ENCODE measurements around the gene SNTG2.
"Not testable (repeated sequence)": the region's sequence is repeated elsewhere in the genome, so short reads cannot be mapped to it uniquely, and the experiment has no call there.

Gene SNTG2

DNA sequence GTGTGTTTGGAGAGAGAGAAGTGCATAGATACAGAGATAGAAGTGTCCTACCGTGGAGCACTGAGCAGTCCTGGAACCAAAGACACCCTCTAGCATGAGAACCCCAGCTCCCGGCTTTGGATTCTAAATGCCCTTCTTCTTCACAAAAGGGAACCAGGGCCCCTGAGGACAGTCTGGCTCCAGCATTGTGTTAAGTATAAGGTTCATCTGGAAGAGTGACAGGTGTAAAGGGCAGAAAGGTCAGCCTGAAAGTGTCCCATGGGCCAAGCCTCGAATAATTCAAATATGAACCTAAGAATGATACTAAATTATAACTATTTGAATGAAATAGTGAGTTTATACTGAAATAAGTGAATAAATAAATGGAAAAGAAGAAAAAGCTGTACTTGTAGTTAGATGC, 109.7 kb downstream of the SNTG2 start:
- no peak for DNase-seq

DNA sequence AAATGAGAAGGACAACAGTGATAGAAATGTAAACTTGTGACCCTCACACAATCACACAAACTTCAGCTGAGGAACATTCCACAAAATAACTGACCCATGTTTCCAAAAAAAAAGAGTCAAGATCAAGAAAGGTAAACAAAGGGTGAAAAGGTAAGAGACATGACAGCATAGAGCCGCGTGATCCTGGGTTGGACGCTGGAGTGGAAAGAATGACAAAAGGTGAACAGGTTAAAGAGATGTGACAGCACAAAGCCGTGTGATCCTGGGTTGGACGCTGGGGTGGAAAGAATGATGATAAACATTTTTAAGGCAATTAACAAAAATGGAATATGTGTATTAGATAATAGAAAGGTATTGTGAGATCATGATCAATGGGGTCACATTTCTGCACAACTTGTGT, 110.3 kb downstream of the SNTG2 start:
- no peak for DNase-seq

DNA sequence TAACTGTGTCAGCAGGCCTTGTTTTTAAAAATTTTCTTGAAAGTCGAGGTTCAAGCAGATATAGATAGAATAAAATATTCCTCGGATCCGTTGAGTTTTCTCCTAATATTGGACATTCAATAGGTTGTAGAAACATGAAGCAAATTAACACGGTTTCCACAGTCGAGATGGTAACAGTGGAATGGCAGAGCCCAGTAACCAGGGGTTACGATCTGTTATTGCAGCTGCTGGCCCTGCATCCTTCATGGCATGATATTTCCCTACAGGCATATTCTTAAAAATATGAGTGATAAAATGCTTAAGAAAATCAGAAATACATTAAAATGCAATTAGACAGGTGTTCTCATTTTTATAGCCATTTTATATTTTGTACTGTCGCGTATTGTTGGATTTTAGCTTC, 117.6 kb downstream of the SNTG2 start:
- no peak for DNase-seq

DNA sequence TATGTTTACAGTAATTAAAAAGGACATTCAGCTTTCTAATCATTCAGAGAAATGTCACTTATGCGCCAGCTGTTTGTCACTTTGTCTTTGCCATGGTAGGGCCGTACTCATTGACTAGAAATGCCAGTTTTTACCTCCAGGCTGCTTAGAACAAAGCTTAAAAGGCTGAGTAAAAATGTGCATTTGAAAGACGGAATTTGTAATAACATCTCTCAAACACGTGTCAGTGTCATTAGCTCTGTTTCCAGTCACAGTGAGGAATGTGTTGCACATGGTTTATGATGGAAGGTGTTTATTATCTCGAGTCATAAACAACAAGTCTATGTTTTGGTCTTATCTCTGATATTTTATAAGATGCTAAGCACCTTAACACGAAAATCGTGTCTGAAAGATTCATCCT, 118.2 kb downstream of the SNTG2 start:
- DNase-seq, result no peak

DNA sequence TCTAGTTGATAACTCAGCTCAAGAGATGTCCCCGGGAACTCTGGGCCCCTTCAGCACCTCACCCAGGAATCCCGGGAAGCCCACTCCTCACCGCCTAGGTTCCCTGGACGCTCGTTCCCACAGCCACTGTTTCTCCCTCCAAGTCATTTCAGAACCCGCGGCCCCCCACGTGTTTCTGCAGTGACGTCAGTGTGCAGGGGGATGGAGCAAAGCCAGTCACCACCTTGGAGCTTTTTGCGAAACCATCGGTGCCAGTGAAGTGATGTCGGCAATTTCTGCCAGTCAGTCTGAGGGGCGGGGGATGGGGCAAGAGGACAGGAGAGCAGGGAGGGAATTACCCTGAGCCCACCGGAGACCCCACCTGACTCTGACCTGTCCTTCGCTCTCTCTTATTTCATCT, 119.2 kb downstream of the SNTG2 start:
- no peak for DNase-seq

DNA sequence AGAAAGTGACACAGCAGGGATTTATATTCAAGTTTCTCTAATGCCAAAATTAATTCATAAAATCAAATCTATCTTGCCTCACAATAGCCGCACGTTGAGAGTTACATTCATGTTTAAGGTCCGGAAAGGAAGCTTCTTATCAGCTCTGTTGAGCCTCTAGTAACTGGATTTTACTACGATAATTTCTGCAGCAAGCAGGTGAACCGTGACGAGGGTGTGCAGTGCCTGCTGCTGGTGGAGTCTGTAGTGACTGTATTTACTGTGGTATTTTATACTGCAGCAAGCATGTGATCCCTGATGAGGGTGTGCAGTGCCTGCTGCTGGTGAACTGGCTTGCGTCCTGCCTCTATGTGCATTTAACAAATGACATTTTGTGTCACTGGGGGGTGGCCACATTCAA, 120.0 kb downstream of the SNTG2 start:
- no peak for DNase-seq

DNA sequence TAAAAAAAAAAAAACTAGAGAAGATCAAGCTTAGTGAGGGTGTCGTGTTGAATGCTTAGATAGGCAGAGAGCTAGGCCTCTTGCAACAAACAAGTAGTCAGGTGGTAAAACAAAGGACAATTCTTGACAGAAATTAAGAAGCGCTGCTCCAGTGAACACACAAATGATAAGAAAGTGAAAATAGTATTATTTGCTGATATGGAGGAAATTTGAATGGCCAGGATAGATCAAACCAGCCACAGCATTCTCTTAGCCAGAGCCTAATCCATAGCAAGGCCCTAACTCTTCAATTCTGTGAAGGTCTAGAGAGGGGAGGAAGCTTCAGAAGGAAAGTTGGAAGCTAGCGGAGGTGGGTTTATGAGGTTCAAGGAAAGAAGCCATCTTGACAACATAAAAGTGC, 121.0 kb downstream of the SNTG2 start:
- DNase-seq, result no peak

DNA sequence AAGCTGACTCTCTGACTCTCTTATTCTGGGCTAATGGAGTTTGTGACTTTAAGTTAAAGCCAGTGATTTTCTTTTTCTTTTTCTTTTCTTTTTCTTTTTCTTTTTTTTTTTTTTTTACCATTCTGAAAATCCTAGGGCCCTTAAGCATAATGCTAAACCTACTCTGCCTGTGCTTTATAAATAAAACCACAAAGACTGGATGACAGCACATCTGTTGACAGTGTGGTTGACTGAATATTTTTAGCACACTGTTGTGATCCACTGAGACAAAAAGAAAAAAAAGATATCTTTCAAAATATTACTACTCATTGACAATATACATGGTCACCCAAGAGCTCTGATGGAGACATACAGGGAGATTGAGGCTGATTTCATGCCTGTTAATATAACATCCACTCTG, 121.6 kb downstream of the SNTG2 start:
- no peak for DNase-seq

DNA sequence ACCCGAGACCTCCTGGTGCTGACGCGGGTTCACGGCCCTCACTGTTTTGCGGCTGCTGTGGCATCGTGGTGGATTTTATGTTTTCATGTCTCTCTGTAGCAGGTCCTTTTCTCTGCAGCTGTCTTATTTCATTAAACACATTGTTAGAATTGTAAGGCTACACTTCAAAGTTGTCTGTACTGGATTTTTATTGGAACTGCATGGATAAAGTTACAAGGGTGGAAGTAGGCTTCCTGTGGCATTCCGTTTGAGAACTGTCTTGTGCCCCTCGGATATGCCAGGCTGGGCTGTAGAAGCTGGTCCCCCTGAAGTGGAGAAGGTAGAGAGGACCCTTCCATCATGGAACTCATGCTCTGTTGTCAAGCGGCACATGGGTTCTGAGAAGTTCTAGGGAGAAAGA, 127.3 kb downstream of the SNTG2 start:
- no peak for DNase-seq

DNA sequence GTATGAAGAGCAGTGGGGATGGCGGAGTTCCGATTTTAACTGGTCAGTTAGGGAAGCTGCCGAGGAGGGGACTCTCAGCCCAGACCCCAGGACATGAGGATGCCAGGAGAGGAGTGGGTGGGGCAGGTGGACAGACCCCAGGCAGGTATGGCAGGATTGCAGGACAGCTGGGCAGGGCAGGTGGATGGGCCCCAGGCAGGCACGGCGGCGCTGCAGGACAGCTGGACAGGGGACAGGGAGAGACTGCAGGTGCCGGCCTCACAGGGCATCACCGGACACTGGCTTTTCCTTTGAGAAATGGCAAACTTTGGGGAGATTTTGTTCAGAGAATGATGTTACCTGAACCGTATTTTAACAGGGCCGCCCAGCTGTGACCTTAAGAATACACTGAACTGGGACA, 127.7 kb downstream of the SNTG2 start:
- no peak for DNase-seq

DNA sequence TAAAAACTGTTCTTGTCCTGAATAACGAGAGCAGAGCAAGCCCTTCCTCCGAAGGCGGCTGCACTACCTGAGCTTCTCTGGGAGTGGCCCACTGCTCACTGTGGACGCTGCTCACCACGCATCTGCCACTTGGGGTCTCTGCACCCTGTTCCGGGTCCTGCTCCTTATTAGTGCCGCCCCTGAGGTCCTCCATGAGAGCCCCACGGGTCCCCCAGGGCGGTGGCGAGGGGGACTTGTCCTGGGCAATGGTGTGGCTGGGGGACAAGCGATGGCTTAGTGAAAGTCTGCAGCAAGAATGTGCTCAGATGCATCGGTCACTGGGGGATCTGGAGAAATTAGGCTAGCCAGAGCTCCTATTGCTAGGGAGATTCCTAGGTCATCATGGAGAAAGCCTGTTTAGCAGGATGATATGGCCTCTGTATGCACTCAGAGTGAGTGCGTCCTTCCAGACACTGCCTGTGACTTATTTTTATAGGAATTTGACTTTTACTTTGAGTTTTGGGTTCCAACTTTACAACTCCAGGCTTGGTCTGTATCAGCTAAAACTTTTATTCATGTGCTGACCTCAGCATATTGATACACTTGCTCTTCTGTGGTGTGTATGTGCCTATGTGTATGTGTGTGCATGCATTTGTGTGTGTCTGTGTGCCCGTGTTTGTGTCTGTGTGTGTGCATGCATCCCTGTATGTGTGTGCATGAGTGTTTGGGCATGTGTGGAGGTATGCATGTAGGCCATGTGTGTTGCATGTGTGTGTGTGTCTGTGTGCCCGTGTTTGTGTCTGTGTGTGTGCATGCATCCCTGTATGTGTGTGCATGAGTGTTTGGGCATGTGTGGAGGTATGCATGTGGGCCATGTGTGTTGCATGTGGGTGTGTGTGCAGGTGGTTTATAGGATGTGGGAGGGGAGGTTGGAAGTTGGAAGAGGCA, 129.5 kb downstream of the SNTG2 start:
- DNase-seq, result no peak

DNA sequence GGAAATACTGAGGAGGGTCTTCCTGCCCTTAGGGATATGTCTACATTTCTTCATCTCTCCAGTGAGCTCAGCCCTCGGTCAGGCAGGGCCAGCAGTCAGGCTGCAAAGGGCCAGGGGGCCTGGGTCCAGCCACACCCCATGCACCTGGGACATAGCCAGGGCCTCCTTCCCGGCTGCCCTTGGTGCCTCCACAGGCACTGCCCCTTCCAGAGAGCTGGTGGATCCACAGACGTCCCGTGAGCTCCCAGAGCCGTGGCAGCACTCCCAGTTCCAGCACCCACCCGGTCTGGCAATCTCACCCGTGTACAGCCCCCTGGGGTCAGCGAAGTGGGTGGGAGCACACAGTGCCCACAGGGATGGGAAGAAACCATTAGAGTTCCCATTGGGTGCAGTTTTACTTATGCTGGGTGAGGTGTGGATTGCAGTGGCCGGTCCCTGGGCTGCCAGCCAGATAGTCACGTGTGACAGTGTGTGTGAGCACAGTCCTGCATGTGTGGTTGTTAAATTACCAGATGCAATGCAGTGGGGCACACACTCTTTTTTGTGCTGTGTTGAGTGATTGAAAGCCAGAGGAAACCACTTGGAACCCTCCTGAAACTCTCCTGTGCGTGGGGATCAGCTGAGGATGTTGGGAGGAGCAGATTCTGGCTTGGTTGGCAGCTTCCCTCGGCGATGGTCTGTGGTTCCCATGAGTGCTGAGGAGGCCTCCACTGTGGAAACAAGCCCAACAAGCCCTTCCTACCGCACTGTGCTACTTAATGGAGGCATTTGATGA, 131.0 kb downstream of the SNTG2 start:
- peak; percentile 75 for DNase-seq

DNA sequence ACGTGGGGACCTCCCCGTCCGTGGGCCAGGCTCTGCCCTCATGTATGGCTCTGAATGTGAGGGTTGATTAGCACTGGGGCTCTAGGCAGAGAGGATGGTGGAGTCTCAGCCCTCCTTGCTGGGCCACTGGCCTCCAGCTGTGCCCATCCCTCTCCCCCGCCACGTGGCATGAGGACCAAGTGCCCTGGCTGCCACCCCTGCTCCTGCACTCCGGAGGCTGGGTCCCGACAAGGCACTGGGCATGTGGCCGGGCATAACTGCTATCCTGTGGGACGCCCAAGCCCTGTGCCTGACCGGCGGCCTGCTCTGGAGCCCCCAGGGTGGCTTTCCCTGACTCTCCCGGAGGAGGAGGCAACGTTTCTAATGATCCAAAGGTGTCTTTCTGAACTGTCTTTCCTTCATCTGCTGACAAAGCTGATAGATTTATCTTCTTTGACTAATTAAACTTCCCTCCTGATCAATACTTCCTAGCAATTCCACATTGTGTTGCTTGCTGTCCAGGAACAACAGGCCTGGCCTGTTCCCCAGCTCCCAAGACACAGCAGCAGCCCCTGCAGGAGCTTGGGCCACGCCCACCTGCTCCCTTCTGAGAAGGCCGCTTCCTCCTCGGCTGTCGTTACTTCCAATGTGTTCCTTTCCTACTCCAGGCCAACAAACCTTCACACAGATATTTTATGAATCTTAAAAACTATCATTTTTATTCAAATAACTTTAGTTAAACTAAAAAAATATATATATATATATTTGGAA, 132.0 kb downstream of the SNTG2 start:
- no peak for DNase-seq

DNA sequence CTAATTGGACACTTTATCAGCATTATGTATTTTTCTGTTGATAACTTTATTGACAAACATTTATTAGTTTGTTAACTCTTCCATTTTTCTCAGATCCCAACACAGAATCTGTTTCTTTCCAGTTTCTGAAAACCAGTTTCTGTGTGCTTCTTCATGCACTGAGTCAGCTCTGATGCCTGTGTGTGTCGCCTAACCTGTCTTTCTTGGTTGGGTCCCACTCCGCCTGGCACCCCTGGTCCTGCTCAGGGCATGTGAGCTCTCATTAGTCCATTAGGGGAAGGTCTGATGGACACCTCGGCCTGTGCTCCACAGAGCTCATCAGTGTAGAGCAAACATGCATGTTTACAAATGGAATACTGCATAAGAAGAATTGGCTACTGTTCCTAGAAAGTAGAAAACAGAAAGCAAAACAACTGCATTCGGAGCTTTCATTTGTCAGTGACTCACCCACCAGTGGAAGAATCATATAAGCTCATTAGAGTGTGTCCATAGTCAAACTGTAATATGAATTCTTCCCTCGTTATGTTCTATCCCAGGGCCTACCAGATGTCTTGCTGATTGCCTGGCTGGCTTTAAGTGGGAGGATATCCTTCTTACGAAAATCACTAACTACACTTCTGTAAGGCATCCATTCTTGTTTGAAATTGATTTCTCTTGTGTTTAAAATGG, 137.7 kb downstream of the SNTG2 start:
- no peak for DNase-seq

DNA sequence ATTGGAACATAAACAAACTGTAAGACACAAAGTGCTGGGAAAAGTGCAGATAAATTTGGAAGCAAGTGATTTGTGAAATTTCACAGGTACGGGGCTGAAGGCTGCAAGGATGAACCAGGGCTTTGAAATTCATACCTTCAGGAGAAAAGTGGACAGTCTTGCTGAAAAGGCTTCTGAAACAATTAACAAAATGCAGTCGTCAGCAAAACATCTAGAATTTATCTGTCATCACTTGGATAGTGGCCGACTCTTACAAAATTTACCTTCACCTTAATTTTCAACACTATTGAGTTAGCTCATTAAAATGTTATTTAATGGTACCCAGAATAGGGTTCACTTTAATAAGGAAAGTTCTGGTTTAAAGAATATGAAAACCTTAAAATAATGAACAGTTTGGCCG, 138.3 kb downstream of the SNTG2 start:
- DNase-seq, result no peak

DNA sequence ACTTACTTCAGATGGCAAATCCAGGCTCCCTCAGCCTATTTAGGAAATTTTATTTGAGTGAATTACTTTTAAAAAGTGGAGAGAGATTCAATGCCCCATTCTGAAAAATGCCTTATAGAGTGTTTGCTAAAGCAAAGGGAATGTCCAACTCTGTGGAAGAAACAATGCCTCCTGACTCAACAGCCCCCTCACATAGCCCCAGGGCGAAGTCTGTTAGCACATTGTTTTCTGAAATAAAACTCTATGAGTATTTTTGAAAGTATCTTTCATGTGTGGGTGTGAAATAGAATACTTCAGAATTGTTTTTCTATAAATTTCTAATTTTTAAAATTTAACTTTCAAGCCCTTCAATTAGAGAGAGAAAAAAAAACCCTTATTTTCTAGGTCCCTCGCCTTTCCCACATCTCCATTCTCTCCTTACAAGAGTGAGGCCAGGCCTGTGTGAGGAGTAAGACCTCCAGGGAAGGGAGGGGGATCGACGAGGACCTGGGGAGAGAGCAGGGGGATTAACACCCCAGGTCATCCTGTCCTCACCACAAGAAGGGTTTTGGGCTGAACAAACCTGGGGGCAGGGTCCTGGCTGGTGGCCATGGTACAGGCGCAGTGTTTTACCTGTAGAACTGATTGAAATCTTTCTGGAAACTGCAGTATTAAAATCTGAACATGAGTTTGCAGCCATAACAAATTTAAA, 141.4 kb downstream of the SNTG2 start:
- DNase-seq, result no peak

DNA sequence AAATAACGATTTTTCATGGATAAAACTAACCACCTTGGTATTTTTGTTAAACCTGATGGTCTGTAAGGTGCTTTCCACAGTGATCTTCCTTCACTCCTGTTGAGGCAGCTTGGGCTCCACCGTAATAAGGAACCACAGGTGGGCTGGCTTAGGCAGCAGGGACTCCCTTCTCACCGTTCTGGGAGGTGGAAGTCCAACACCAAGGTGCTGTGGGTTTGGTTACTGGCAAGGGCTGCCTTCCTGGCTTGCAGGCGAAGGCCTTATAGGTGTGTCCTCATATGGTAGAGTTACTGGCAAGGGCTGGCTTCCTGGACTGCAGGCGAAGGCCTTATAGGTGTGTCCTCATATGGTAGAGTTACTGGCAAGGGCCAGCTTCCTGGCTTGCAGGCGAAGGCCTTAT, 143.0 kb downstream of the SNTG2 start:
- DNase-seq, result not testable (repeated sequence)

DNA sequence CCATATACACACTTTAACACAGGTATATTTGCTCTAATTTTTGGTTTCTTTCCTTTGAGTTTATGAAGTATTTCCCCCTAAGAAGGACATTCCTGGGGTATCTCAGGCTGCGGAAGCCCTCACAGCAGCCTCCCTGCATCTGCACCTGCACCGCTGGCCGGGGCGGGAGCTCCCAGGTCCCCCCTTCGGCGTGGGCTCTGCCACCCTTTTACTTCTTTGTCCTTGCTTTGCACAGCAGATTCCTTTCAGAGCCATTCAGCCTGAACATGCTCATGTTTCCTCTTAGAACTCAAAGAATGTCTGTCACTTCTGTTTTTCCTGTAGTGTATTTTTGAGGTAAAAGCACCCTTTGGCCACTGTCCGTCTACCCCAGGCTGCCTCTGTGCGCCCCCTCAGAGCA, 146.5 kb downstream of the SNTG2 start:
- DNase-seq, result no peak

DNA sequence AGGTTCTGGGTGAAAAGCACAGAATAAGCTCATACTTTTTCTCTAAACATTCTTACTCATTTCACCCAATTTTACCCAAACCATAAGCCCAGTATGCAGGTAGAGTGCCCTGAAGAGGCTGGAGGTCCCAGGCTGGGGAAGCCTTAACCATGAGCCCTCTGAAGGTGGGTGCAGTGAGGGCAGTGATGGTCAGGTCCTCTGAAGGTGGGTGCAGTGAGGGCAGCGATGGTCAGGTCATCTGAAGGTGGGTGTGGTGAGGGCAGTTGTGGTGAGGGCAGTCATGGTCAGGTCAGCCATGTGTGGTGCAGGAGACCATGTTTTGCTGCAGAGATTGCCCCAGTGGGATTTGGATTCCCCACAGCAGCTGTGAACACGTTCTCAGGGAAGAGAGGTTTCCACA, 148.8 kb downstream of the SNTG2 start:
- no peak for DNase-seq

DNA sequence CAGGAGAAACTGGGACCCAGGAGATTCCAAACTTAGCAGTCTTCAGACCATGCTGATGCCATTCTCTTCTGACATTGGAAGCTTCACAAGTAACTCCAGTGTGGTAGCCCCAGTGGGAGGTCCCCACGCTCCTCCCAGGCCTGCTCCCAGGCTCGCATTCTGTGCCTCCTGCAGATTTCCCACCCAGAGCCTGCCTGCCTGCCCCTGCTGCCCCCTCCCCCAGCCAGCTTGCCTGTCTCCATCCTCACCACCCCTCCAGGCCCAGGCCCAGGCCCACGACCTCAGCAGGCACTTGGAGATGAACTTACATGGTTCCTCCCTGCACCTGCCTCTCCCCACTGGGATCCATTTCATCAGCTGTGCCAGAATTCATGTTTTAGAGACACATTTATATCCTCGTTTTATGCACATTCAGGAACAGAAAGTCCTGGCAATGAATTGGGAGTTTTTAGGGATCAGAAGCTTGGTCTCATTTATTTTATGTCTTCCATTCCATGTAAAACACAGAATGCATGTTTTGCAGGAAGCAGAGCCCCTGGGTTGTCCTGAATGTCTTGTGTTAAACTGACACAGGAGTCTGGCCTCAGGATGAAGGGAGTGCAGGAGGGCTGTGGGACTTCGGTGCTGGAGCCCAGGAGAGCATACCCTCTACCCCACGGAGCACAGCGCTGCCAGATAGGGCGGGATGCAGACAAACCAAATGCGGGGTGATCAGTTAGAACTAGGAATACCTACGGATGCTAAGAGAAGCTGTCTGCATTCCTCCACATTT, 150.5 kb downstream of the SNTG2 start:
- DNase-seq, result no peak

DNA sequence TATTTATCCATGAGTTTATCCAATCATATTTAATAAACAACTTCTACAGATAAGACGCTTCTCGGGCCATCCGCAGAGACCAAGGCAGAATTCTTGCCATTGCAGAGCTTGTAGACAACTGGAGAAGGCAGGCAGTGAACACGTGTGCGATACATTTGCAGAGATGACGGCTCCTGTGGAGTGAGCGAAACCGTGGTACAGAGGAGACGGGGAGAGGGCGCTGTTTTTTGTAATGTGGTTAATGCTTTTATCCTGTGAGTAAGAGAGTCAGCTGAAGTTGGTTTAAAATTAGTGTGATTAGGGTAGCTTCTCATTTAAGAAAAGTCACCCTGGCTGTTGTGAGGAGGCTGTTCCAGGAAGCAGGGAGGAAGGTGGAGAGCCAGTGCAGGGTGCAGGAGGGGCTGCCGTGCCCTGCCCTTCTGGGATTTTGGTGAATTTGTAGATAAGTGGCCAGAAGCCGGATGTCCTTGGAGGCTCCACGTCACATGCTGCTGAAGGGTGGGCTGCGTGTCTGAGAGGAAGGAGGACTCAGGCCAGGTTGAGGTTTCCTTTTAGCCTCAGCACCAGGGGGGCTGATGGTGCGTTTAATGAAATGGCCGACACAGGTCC, 151.4 kb downstream of the SNTG2 start:
- DNase-seq, result no peak
